ENCODE data around the gene GAL3ST1. TPM values are rescaled to one million over a fixed set of nuclear protein-coding genes. Genes with fewer than 3 reads are reported as not detected.

Gene GAL3ST1
- total RNA-seq, 2 experiments from 2014 or later, result not detected

GRCh38 chr22:30539368-30539767 lies 35.1 kb downstream of the GAL3ST1 start:
- Histone ChIP-seq H3K36me3 (ENCODE audit: insufficient read depth, low read length) (no peaks in the 10 kb centered on the region), H3K79me2 (ENCODE audit: insufficient read depth, low read depth, low read length) (no peaks in the 10 kb centered on the region), H2AFZ (ENCODE audit: low read length) (no peak overlapping the region), H3K4me1 (ENCODE audit: insufficient read depth, low read length, poor library complexity, severe bottlenecking) (no peaks in the 10 kb centered on the region), H3K4me2 (ENCODE audit: low read length) (no peak overlapping the region), H3K4me3 (ENCODE audit: low read depth, low read length, poor library complexity, severe bottlenecking) (no peak overlapping the region), H4K20me1 (ENCODE audit: insufficient read depth, low read length) (no peaks in the 10 kb centered on the region), H3K9me3 (ENCODE audit: low read length) (no peaks in the 10 kb centered on the region), H3K27ac (ENCODE audit: low read depth, low read length, poor library complexity, severe bottlenecking) (no peak overlapping the region), H3K9me2 (ENCODE audit: insufficient read depth, low read length) (no peaks in the 10 kb centered on the region)
- intact Hi-C loops (cut with micrococcal nuclease; ENCODE audit: unreplicated experiment), result no loop called here
- no peak for DNase-seq (ENCODE audit: low spot score)
- BruUV-seq (replicated peaks), result no TSS peak
- TF ChIP-seq EZH2phosphoT487 (IDR thresholded peaks at IDR 0.05; ENCODE audit: borderline replicate concordance, low read depth, low read length), result no peak
- TF ChIP-seq CTCF (conservative IDR thresholded peaks at IDR 0.05; ENCODE audit: low read length), result no peak
- CTCF ChIA-PET (ENCODE audit: unreplicated experiment), result no interaction called here
- POLR2A ChIA-PET, result no interaction called here

- ChIA-PET POLR2A (no interaction called here), CTCF (ENCODE audit: unreplicated experiment) (no interaction called here)
- BruUV-seq (replicated peaks), result no TSS peak
- intact Hi-C loops (cut with micrococcal nuclease; ENCODE audit: unreplicated experiment), result no loop called here
- Histone ChIP-seq H2AFZ (ENCODE audit: low read length) (no peak overlapping the region), H3K79me2 (ENCODE audit: insufficient read depth, low read depth, low read length) (no peaks in the 10 kb centered on the region), H3K9me2 (ENCODE audit: insufficient read depth, low read length) (no peaks in the 10 kb centered on the region), H3K36me3 (ENCODE audit: insufficient read depth, low read length) (no peaks in the 10 kb centered on the region), H3K9me3 (ENCODE audit: low read length) (no peaks in the 10 kb centered on the region), H3K4me2 (ENCODE audit: low read length) (no peak overlapping the region), H3K27ac (ENCODE audit: low read depth, low read length, poor library complexity, severe bottlenecking) (no peak overlapping the region), H4K20me1 (ENCODE audit: insufficient read depth, low read length) (no peaks in the 10 kb centered on the region), H3K4me1 (ENCODE audit: insufficient read depth, low read length, poor library complexity, severe bottlenecking) (no peaks in the 10 kb centered on the region), H3K4me3 (ENCODE audit: low read depth, low read length, poor library complexity, severe bottlenecking) (no peak overlapping the region)
- no peak for DNase-seq (ENCODE audit: low spot score)
- TF ChIP-seq EZH2phosphoT487 (IDR thresholded peaks at IDR 0.05; ENCODE audit: borderline replicate concordance, low read depth, low read length) (no peak), CTCF (conservative IDR thresholded peaks at IDR 0.05; ENCODE audit: low read length) (no peak)
Measured at GRCh38 chr22:30538280-30538679, 36.2 kb downstream of the GAL3ST1 start.

DNA sequence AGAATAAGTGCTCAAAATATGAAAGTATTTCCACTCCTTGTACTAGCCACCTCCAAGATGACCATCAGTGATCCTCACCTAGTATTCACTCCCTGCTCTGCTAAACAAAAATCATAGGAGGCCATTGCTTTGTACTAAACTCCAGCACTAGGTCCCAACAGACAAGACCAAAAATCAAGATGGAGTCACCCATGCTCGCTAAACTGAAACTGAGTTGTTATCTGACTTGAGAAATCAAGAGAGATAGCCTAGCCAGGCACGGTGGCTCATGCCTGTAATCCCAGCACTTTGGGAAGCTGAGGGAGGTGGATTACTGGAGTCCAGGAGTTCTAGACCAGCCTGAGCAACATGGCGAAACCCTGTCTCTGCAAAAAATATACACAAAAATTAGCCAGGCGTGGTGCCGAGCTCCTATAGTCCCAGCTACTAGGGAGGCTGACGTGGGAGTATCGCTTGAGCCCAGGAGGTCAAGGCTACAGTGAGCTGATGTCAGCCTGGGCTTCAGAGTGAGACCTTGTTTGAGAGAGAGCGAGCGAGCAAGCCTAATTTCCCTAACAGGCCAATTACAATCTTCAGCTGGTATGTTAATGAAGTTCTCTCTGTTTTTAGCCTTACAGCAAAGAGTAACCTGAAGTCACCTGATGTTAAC lies 37.3 kb downstream of the GAL3ST1 start:
- Histone ChIP-seq H3K79me2 (ENCODE audit: insufficient read depth, low read depth, low read length) (no peaks in the 10 kb centered on the region), H3K4me2 (ENCODE audit: low read length) (no peak overlapping the region), H2AFZ (ENCODE audit: low read length) (no peak overlapping the region), H3K4me1 (ENCODE audit: insufficient read depth, low read length, poor library complexity, severe bottlenecking) (no peaks in the 10 kb centered on the region), H3K27ac (ENCODE audit: low read depth, low read length, poor library complexity, severe bottlenecking) (no peak overlapping the region), H3K9me3 (ENCODE audit: low read length) (no peaks in the 10 kb centered on the region), H4K20me1 (ENCODE audit: insufficient read depth, low read length) (no peaks in the 10 kb centered on the region), H3K36me3 (ENCODE audit: insufficient read depth, low read length) (no peaks in the 10 kb centered on the region), H3K9me2 (ENCODE audit: insufficient read depth, low read length) (no peaks in the 10 kb centered on the region), H3K4me3 (ENCODE audit: low read depth, low read length, poor library complexity, severe bottlenecking) (no peak overlapping the region)
- DNase-seq (ENCODE audit: low spot score), result no peak
- BruUV-seq (replicated peaks), result no TSS peak
- intact Hi-C loops (cut with micrococcal nuclease; ENCODE audit: unreplicated experiment), result no loop called here
- TF ChIP-seq EZH2phosphoT487 (IDR thresholded peaks at IDR 0.05; ENCODE audit: borderline replicate concordance, low read depth, low read length) (no peak), CTCF (conservative IDR thresholded peaks at IDR 0.05; ENCODE audit: low read length) (no peak)
- POLR2A ChIA-PET, result no interaction called here
- CTCF ChIA-PET (ENCODE audit: unreplicated experiment), result interaction anchor here (0.6 kb wide), 1 partner anchor 52 kb away, joined by 3 read pairs; no protein-coding TSS in a partner anchor
